IPS-18c (cell line): Measurements from ENCODE around the gene RARRES1.
A peak's percentile ranks its signal among the peaks of the same experiment; 100 is the strongest.

Experiments used
- H3K4me3 ChIP-seq: 2 replicates; pipeline ENCODE4 v1.7.0; 2013; ENCODE audit warnings: low read depth, mild to moderate bottlenecking, low read length, moderate library complexity; ENCODE audit not compliant: insufficient read depth
- H3K9me3 ChIP-seq: one replicate; pipeline ENCODE4 v1.6.1; 2013; ENCODE audit warnings: mild to moderate bottlenecking, low read length, moderate library complexity; ENCODE audit not compliant: control insufficient read depth, insufficient read depth

The RARRES1 gene, protein sequence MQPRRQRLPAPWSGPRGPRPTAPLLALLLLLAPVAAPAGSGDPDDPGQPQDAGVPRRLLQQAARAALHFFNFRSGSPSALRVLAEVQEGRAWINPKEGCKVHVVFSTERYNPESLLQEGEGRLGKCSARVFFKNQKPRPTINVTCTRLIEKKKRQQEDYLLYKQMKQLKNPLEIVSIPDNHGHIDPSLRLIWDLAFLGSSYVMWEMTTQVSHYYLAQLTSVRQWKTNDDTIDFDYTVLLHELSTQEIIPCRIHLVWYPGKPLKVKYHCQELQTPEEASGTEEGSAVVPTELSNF

DNA sequence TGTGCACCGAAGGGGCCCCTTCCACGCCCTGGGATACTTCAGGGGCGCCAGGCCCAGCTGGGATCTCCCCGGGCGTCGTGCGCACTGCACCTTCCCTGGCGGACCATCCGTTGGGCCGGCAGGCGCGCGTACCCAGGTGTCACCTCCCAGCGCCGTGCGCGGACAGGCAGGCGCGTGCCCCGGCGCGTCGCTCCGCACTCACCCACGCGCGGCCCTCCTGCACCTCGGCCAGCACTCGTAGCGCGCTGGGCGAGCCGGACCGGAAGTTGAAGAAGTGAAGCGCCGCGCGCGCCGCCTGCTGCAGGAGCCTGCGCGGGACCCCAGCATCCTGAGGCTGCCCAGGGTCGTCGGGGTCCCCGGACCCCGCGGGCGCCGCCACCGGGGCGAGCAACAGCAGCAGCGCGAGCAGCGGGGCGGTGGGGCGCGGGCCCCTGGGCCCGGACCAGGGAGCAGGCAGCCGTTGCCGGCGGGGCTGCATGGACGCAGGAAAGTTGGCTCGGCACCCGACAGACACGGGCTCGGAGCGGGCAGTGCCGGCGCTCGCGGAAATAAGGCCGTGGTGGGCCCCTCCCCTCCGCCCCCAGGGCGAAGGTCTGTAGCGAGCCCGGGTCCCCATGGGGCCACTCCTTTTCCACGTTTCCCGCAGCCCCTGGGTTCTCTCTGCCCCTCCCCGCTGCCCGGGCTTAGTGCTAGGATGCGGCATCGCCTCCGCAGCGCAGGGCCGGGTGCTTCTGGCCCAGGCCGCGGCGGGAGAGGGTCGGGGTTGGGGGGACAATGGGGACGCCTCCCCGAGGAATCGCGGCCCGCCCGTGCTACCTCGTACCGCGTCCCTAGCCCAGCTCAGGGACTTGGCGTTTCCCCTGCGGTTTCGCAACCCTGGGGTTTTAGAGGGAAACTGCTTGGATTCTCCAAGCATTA lies at the start of gene RARRES1:
Gene RARRES1 (minus strand): TSS at position 520 of the 918 bp plus-strand sequence. CDS start 42 bp downstream, at position 478.
- peak within 1 kb of the TSS; percentile 68 for H3K4me3 ChIP-seq
- H3K9me3 ChIP-seq = peaks cover 7% of the 10 kb centered on the region

DNA sequence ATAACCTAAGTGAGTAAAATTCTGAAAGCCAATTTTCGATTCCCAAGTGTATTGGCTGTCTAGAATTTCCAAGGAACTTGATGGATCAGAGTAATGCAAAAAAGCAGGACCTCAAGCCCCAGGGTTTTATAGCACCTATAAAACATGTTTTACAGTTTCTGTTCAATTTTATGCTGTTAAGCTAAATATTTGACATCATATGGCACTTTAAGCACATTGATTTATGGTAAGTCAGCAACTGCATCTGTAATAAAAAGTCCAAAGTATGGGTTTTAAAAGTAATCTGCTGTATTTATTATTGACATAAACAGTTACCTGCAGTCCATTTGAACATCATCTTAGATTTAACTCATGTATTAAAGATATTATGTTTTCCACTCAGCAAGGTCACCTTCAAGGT lies 49.6 kb upstream of the RARRES1 start:
- Histone ChIP-seq H3K9me3 (no peaks in the 10 kb centered on the region), H3K4me3 (no peak overlapping the region)

DNA sequence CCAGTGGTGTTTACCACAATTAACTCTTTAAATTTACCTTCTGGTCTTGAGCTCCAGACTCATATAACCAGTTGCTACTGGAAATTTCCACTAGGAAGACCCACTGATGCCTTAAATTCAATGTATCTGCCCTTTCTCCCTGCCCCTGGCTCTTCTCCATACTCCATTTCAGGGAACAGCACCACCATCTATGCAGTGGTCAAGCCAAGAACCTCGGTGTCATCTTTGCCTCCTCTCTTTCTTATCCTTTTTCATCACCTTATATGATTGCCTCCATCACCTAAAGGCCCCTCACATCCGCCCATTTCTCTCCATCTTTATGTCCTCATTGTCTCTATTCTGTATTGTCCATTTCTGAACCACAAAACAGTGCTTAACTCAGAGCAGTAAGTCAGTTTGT lies 48.9 kb upstream of the RARRES1 start:
- Histone ChIP-seq H3K9me3 (no peaks in the 10 kb centered on the region), H3K4me3 (no peak overlapping the region)

DNA sequence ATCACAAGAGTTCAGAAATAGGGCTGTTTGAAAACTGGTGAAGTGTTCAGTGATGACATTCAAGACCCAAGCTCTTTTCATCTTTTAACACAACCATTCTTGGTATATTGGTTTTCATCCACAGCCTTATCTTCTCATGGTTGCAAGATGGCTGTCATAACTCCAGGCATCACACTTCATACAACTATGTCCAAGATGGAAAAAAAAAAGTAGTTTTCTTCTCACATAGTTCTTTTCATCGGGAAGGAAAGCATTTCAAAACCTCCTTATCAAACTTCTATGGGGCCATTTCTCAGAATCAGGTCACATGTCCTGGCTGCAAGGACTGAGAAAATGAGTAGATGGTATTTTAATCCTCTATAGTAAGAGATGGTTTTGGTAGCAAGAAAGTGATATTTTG lies 48.5 kb upstream of the RARRES1 start:
- Histone ChIP-seq H3K4me3 (no peak overlapping the region), H3K9me3 (no peaks in the 10 kb centered on the region)

DNA sequence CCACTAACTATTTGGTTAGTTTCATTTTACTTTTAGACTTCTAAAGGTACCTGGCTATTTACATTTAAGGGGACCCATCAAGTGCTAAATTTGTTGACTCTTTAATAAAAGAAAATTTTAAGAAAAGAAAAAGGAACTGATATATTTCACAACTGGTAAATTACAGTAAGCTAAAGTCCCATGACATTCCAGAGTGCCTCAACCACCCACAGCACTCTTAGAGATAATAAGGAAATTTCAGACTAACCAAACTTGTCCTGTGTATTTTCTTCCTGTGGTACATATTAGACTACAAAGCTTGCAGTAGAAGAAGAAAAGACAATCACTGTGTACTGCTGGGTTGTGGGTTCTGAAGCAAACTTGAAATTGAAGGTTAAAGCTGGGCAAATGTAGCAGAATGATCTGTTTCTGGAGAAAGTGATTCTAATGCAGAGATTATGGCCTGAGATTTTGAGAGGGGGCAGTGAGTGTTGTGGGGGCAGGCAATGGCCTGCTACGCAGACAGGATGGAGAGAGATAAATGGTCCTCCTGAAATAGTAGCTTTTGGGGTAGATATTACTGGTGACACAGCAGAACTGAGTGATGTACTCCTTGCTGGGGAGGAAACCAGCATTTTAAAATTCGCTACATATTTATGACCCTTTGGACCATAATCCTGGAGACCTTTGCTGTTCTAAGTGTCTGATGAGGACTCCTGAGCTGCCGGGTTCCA lies 45.1 kb upstream of the RARRES1 start:
- Histone ChIP-seq H3K9me3 (no peaks in the 10 kb centered on the region), H3K4me3 (no peak overlapping the region)

DNA sequence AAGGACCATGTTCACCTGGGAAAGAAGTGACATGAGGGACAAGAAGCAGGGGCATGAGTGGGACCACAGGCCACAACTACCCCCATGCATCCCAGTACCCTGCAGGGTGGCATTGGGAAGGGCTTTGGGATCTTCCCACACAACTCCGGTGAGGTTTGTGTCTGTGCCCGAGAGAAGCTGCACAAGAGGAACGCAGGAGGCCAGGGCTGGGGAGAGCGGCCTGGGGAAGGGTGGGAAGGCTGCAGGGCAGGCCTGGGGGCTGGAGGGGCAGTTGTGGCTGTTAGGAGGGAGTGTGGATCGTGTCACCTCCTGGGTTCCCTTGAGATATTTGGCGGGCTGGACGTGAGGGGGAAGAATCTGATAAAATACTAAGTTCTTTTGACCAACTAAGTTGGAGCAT lies 44.3 kb upstream of the RARRES1 start:
- no peaks in the 10 kb centered on the region for H3K9me3 ChIP-seq
- no peak overlapping the region for H3K4me3 ChIP-seq

DNA sequence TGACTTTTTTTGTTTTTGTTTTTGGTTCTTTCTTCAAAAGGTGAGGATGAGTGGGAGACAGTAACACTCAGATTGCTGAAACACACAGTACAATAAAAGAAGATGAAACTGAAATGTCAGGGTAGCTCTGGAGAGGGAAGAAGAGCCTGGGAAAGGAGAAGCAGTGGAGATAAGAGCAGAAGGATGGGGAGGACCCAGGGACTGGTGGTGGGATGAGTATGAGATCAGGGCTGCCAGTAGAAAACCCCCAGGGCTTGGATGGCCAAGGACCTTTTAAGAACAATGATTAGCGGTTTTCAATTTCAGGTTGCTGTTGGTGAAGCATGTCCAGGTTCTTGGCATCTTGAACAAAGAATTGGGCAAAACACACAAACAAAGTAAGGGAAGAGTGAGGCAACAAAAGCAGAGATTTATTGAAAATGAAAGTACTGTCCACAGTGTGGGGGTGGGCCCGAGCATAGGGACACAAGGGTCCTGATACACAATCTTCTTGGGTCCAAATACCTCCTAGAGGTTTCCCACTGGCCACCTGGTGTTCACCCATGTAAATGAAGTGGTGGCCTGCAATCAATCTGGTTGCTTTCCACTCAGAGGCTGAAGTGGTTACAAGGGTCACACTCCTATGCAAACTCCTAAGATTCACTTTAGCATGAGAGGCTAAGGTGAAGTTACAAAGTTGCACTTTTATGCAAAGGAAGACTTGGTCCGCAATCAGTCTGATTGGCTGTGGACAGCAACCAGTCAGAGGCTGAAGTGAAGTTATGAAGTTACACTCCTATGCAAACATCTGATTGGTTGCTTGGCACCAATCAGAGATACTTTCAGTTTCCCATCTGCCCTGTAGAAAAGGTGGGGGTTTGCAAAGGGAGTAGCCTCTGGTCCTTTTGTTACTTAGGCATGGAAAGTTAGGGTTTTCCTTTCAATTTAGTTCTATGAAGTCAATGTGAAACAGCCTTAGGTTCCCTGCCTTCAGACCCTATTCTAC lies 43.5 kb upstream of the RARRES1 start:
- Histone ChIP-seq H3K9me3 (no peaks in the 10 kb centered on the region), H3K4me3 (no peak overlapping the region)

DNA sequence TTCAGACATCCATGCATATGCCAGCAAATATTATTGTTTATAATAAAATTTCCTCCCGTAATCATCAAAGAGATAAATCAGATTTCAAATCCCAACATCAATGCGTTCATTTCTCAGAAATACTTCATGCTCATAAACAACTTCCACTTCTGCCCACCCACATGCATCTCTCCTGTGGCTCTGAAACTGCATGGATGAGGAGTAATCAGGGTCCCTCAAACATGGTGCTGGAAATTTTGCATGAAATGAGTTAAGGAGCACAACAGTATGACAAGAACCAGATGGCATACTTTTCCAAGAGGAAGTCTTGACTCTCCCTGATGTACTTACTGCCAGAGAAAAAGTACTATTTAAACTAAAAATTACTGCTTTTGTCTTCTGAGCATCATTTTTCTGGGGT lies 42.7 kb upstream of the RARRES1 start:
- H3K9me3 ChIP-seq = no peaks in the 10 kb centered on the region
- no peak overlapping the region for H3K4me3 ChIP-seq

DNA sequence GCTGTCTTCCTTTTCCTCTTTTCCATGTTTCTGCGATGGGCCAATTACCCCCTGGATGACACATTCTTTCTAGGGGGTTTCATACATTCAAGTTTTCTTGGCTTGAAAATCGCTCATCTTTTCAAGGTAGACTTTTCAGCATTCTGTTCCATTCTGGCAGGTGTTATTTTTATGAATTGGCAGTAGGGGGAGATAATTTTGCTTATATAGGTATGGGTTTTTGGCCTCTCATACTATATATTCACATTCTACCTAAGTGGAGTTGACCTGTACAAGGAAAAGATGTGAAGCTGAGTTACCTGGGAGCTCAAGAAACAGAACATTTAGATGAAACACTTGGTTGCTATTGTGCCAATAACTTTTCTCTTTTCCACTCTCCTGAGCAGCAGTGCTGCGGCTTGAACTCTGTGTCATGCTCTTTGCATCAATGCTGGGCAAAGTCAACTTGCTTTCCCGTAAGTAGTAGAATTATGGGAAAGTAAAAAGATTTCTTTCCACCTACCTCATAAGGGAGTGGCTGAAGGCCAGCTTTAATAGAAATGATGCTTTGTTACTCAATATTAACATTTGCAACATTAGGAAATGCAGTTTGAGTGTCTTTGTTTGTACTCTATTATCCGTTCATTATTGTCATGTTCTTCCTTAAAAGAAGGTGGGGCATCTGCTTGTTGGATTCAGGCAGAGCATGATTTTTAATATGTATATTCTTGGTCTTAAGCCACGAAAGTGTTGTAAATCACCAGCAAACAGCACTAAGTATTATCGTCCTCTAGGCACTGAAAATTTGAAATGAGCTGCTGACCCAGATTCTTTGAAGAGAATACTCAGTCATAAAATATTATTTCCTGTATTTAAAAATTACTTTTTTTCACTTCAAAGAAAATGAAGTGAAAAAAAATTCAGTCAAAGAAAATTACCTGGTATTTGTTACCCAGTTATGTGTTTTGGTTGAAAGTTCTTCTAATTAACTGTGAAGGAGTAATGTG lies 41.9 kb upstream of the RARRES1 start:
- no peaks in the 10 kb centered on the region for H3K9me3 ChIP-seq

DNA sequence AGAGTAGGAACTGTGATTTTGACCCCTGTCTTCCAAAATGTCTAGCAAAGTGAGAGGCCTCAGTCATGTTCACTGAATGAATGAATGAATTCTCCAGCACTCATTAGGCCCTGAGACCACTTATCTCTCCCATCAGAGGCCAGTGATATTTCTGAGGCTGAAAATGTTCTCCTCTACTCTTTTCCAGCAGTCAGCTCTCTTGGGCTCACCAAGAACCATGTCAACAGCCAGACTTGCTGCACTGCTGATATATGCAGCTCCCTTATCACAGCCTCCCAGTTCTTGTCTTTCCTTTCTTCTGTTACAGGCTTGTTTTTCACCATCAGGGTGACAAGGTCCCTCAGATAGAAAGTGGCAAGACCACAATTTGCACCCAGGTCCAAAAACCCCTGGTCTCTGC lies 40.9 kb upstream of the RARRES1 start:
- Histone ChIP-seq H3K9me3 (no peaks in the 10 kb centered on the region), H3K4me3 (no peak overlapping the region)

More for the DNA sequence above, 41.9 kb upstream of the RARRES1 start:
- H3K4me3 ChIP-seq = no peak overlapping the region

DNA sequence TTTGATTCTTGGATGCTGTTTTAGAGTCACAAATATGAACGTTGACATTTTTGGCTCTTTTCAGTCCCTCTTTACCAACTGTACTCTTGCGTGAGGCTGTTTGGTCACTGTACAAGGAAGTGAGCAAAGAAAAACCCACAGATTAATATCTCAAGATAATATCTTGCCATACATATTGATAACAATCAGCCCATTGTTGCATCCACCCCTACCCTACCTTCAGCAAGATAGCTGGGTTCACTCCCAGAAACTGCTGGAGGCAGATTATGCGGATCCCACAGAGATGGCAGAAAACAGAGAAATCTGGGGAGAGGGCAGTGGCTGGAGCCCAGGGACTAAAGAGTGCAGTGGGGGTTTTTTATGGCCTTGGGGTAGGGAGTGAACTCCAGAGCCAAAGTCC lies 39.7 kb upstream of the RARRES1 start:
- H3K9me3 ChIP-seq = no peaks in the 10 kb centered on the region
- H3K4me3 ChIP-seq = no peak overlapping the region

DNA sequence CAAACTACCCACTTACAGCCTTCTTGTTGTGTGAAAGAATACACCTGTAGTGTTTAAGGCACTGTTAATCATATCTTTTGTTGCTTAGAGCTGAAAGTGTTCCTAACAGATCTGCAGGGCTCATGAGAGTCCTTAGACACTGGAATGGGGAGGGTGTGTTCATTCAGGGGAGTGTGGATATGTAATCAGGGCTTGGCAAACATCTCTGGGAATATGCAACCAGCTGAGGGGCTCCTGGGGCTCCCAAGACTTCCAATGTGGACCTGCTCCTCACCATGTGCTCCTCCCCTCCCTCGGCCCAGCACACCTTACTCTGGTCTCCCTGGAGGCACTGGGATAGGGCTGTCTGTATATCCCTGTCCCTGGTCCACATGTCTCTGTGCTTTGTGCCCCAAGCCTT lies 39.3 kb upstream of the RARRES1 start:
- no peak overlapping the region for H3K4me3 ChIP-seq
- H3K9me3 ChIP-seq = no peaks in the 10 kb centered on the region

DNA sequence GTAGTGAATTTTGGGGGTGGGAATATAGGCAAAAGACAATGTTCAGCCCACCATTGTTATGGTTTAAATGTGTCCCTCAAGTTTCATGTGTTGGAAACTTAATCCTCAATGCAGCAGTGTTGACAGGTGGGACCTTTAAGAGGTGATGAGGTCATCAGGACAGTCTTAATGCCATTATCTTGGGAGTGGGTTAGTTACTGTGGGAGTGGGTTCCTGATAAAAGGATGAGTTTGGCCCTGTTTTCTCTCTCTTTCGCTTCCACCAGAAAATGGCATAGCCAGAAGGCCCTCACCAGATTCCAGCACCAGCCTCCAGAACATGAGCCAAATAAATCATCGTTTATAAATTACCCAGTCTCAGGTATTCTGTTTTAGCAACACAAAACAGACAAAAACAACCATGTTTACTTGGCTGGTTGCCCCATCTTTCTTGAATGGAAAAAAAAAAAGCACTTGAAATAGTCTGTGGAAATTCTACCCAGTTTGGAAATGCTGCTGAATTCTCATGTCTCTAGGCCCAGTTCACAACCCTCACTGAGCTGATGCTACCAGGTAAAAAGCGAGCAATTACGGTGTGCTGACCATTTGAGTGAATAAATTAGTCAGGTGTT lies 38.6 kb upstream of the RARRES1 start:
- Histone ChIP-seq H3K4me3 (no peak overlapping the region), H3K9me3 (no peaks in the 10 kb centered on the region)

DNA sequence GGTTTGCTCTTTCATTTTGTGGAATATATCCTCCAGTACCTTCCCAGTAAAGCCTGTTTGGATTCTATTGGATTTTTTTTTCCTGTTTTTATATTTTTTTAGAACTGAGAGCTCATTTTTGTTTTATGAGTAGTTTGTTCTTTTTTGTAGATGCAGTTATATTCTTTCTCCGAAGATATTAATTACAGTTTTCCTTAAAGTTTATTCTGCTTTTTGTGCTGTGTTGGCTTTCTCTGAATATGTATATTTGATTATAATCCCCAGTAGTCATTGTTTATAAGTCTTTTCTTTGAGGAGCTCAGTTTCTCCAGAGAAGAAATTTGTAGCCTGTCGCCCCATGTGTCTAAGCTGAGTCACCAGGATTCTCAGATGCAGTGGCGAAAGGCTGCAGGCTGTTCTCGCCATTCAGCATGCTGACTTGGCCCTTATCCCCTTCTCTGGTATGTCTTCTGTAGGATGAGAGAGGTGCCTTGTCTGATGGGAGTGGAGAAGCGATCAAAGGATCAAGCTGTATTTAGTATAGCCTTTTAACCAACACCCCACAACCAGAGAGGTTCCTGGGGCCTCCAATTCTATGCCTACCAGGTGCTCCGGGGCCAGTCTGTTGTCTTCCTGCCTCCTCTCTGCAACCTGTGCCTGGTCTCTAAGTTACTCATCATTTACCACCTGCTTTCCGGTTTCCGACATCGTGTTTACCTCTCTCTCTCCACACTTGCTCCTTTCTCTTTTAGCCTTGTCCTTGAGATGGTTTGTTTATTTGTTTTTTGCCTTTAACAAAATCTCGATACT lies 37.9 kb upstream of the RARRES1 start:
- Histone ChIP-seq H3K9me3 (no peaks in the 10 kb centered on the region), H3K4me3 (no peak overlapping the region)

DNA sequence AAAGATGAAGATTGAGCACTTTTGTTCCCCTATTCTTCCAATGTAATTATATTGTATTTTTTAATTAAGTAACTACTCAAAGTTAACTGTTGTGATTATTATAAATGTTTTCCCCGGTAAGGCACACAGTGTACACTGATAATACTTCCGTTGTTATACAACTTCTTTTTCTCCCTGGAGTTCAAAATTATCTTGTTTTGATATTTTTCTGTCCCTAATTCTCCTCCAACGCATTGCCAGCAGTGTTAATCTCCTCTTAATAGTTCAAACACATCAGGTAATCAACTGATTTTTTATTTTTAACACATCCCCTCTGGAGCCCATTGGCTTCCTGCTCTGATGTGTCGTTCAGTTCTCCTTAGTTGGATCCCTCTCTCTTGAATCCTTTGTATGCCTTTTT lies 37.3 kb upstream of the RARRES1 start:
- no peak overlapping the region for H3K4me3 ChIP-seq

More for the DNA sequence above, 37.3 kb upstream of the RARRES1 start:
- H3K9me3 ChIP-seq = no peaks in the 10 kb centered on the region
